GM19240 (cell line): ENCODE data around the gene LYL1.

Source experiments
- DNase-seq: peaks from one replicate; pipeline ENCODE4 v3.0.0; 2011; ENCODE audit warnings: low spot score; ENCODE audit not compliant: insufficient read length

LYL1 gene

DNA sequence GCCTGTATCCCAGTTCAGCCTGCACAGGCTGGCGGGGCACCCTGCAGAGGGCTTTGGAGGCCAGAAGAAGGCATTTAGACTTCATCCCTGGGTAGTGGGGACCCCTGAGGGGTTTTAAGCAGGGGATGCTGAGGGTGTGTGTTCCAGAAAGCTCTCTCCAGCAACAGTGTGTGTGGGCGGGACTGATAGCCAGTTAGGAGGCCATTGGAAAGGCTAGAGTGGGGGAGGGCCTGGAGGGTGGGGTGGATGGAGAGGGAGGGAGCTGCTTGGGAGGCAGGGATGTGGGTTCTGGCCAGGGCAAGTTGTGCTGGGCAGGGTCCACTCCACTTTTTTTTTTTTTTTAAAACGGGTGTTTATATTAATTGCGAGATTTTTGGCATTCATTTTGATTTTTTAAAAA, 28.3 kb downstream of the LYL1 start:
- no peak for DNase-seq

DNA sequence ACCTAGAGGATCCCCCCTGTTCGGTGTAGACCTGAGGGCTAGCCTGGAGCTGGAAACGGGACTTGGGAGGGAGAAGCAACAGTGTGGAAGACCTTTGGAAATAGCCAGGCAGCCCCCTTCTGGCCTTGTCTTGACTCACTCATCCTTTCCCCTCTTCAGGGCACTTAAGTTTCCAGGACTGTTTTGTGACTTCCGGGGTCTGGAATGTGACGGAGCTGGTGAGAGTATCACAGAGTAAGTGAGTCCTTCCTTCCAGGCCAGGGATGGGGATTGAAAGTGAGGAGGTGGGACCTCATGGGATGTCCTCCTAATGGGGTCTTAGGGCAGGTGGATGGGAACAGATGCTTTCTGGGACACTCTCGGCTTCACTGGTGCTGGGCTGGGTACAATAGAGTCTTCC, 29.4 kb downstream of the LYL1 start:
- no peak for DNase-seq

DNA sequence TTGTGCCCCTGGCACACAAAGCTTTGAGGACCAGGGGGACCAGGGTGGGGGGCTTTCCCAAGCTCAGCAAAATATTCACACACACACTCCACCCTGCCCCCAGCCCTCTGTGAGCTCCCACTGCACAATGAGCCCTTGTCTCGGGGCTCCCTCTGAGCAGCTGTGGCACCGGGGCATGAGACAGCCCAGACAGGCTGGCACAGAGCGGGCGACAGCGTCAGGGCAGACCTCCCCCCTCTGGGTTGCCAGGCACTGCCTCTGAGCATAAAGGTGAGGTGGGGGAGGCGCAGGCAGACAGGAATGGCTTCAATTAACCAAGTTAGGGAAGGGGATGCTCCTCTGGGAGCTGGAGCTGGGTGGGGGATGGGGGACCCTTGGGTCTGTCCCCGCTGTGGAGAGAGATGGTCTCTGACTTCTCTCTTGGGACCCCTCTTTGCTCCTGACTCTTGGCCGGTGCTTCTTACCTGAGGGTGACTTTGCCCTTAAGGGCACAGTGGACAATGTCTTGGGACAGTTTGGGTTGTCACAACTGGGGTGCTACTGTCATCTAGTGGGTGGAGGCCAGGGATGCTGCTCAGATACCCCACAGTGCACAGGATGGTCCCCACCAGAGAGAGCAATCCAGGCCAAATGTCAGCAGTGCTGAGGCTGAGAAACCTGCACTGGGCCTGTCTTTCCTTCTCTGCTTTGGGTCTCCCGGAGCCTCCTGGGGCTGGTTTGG, 30.3 kb downstream of the LYL1 start:
- no peak for DNase-seq

DNA sequence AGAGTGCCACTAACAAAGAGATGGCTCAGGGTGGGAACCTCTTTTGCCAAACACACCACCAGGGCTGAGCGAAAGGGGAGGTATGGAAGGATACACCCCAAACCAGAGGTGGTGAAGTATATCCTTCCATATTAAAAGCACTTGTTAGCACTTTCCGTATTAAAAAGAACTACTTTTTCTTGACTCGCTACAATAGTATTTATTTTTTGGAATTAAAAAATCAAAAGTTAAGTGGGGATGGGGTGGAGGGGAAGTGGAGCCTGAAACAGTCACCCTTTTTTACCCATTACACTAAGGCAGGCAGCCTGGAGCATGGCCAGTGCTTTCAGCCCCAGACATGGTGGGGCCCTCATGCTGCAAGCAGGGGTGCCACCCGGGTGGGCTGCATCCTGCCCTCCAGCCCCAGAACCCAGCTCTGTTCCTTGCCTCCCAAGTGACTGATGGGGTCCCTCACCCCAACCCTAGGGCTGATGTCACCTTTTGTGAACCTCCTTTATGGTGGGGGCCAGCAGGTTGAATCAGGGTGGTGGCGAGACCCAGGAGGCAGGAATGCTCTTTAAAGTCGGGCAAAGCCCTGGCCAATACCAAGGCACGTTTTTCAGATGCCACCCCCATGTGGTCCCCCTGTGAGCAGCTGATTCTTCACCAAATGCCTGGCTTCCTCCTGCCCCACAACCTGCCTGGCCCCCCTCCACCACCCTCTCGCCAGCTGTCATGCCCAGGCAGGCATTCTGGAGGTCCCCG, 31.0 kb downstream of the LYL1 start:
- DNase-seq, result no peak

DNA sequence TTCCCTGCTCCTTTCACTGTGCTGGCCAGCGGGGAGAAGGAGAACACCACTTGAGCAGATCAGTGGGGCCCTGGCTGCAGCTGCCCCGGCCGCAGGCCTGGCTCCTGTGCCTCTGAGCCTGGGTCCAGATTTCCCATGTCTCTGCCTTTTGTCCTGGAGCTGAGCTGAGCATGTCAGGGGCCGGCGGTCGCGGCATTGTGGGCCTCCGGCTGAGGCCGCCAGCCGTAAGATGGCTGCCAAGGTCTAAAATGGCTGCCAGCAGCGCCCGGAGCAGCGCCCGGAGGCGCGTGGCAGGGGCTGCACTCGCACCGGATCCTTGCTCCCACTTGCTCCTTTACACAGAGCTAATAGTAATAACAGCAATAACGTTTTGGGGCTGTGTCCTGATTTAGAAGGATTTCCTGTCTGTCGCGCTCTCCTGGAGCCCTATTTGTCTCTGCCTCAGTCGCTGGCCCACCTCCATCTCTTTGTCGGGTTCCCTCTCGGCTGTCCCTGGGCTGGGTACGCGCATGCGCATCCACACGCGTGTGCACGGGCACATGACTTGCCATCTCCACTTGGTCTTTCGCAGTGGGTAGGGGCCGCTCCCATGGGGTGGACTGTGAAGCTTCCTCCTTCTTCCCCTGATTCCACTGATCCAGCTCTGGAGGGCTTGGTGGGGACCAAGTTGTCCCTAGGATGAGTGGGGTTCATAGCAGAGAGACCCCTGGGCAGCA, 32.1 kb downstream of the LYL1 start:
- DNase-seq, result no peak

DNA sequence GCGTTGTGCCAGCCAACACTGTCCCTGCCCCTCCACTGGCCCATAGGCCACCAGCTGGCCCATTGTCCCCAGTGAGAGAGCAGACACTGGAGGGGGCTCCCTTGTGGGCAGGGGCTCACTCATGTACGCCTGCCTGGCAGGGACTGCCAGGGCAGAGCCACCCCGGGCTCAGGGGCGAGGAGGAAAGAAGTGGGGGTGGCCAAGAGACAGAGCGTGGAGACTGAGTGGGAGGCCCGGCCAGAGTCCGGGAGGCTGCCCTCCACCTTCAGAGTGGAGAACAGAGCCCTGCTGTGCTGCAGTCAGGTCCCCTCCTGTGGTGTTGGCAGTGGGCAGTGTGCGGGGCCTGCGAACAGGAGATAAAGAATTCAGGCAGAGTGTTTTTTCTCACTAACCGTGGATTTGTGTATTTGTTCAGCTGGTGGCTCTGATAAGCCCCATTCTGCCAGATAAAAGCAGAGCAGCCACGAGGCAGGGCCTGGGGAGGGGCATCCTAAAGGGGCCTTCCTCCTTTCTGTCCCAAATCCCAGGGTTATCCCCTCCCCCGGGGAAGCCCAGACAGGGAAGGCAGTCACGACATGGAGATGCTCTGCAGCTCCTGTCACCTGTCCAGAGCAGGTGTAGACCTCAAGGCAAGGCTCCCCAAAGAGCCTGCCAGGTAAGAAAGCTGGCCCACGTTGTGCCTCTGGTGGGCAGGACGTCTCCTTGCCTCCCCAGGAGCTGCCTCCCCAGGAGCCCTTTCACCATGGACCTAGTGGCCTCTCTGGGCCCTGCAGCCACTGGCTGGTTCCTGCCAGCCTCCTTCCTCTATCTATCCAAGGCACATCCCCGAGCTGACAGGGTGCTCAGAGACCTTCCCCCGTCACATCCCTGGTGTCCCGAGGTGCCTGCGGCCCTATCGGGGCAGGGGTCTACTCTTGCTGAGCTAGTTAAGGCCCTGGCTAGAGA, 33.0 kb downstream of the LYL1 start:
- no peak for DNase-seq

DNA sequence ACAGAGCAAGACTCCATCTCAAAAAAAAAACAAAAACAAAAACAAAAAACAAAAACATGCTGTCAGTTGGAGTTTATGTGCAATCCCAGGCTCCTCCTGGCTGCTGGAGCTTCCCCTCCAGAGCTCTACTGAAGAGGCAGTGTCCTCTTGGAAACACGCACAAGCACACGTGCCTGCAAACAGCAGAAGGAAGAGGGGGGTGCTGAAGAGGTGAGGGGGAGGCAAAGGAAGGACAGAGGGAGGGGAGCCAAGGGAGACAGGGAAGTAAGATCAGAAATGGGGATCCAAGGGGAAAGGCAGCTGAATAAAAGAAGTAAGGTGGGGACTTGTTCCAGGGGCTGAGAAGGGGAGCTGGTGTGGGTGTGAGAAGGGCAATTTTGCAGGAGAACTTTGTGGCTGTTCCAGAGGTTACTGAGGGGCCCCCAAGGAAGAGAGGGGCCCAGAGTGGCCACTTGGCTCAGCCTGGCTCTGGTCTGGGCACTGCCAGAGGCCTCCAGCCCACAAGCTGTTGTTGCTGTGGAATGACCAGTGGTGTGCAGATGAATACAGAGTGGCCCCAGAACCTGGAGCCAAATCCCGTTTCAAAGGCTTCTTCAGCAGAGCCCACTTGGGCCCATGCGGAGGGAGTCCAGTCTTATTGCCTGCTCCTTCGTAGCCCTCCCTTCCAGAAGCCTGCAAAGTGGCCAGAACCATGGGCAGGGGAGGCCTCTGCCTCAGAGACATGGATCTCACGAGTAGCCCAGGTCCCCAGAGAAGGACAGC, 34.4 kb downstream of the LYL1 start:
- no peak for DNase-seq

DNA sequence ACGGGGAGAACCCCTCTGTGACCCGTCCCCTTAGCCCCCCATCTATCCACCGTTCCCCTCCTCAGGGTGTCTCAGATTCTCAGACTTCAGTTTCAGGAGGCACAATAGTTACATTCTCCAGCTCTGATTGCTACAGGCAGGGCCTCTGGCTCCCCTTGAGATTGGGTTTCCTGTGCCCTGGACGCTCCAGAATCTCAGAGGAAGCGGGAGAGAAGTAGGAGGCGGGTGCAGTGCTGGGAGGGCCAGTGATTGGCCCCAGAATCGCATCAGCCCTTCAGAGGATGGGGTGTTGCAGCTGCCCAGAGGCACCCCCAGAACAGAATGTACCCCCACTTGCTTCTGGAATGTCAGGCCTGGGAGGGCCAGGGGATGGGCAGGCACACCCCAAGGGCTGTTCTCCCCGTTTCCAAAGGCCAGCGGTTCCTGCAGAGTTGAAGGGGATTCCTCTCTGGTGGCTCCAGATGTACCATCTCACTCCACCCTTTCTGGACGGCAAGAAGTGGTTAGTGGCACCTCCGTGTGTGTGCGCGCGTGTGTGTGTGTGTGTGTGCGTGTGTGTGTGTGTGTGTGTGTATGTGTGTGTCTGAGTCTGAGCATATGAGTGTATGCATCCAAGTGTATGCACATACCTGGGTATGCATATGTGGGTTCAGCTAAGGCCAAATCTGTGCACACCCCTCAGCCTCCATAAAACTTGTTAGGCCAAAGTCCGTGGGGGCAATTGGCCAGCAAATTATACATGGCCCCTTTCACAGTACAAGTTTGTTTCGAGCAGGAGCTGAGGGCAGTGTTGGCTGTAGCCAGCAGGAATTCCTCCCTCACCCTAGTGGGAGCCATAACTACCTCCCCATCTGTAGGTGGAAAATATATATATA, 35.5 kb downstream of the LYL1 start:
- DNase-seq, result no peak

DNA sequence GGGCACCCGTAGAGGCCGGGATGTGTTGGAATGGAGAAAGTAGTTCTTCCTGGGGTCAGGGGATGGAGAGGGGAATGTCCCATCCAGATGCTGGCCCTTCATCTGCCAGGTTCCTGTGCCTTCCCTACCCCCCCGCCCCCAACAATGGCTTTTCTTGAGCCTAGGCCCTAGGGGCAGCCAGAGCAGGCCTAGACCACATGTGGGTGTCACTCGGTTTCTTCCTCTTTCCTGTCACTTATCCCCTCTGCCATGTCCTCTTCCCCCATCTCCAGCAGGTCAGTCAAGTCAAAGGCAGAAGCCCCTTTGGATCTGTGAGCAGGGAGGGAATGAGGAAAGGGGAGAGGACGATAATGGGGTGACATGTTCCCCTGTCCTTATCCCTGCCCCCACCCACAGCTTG, 36.4 kb downstream of the LYL1 start:
- no peak for DNase-seq

DNA sequence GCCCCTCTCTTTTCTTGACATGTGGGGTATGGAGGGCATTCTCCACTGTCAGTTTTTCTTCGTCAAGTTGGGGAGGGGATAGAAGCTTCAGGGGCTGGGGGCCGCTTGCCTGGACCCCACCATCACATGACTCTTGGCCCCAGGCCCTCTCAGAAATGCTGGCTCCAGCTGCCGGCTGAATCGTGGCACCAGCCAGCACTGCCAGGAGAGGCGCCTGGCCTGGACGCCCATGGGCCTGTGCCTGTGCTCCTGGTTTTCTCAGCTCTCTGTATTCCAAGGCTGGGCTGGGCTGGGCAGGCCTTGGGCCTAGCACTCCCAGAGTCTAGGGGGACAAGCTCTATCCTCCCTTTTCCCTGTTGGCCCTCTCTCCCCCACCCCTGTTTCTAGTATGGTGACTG, 38.6 kb downstream of the LYL1 start:
- no peak for DNase-seq

DNA sequence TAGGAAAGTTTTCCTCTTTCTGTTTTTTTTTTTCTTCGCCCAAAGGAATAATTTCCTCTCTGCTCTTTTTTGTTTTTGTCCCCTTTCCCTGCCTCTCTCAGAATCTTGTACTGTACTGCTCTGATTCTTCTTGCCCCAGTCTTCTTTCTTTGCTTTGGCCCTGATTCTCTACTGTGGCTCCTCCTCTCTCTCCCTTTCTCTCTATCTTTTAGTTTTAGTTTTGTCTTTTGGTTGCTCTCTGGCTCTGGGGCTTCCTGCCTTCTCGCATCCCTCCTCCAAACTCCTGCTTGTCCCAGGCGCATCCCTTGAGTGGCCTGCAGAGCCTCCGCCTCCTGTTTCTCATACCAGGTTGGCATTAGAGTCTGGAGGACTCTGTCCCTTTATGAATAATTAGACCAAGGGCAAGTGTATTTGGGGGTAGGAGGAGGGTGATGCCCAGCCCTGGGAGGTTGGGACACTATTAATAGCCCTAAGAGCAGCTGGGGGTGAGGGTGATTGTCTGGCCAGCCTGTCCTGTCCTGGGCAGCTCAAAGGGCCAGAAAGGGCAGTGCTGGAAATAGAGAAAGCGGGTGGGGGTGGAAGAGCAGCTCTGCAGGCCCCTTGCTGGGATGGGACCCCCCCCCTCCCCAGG, 39.1 kb downstream of the LYL1 start:
- DNase-seq, result no peak

DNA sequence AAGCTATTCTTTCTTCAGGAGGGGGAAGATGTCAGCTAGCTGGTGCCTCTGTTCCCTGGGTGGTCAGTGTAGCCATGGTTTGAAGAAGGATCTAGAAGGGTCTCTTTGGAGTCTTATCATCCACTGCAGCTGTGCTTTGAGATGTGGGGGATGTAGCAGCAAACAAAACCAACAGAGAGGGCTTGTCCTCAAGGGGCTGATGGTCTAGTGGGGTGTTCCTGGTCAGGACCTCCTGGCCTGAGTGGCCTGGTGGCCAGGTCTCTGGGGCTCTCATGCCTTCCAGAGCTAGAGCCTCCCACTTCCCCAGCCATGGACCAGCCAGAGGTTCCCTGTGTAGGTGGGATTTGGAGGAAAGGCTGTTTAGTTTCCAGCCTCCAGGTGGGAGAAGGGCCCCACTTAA, 40.3 kb downstream of the LYL1 start:
- DNase-seq, result no peak

DNA sequence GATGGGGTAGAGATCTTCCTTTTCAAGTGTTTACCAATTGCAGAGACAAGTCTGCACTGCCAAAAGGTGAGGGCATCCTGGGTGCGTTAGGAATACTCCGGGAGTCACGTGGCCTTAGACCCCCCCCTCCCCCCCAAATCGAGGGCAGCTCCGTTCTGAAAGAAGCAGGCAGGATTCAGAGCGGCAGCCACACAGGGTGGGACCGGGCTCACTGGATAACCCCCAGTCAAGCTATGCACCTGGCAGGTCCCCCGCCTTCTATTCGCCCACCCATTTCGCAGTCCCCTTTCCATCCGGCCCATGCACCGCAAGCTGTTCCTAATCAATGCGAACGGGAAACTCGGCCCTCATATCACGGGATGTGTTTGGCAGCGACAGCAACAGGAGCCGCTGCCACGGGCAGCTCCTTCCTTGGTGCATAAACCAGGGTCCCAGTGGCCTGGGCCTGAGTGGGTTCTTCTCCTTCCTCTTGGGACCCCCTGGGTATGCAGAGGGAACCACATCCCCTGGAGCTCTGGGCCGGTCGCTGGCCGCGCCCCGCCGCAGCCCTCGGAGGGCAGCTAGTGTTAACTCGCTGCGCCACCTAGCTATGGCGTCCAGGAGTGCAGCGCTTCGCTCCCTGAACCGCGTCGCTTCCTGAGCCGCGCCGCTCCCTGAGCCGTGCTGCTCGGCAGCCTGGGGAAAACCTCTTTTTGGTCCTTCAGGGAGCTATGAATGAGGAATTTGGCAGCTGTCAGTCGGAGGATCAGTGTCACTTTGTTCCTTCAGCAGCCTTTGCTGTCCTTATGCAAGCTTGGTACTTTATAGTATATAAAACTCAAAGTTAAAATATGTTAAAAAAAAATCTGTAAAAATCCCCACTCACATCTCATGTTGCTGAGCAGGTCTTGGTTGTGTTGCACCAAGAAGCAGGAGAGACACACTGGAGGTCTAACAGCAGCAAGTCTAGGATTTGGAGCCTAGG, 41.4 kb downstream of the LYL1 start:
- DNase-seq, result peak; percentile 88

DNA sequence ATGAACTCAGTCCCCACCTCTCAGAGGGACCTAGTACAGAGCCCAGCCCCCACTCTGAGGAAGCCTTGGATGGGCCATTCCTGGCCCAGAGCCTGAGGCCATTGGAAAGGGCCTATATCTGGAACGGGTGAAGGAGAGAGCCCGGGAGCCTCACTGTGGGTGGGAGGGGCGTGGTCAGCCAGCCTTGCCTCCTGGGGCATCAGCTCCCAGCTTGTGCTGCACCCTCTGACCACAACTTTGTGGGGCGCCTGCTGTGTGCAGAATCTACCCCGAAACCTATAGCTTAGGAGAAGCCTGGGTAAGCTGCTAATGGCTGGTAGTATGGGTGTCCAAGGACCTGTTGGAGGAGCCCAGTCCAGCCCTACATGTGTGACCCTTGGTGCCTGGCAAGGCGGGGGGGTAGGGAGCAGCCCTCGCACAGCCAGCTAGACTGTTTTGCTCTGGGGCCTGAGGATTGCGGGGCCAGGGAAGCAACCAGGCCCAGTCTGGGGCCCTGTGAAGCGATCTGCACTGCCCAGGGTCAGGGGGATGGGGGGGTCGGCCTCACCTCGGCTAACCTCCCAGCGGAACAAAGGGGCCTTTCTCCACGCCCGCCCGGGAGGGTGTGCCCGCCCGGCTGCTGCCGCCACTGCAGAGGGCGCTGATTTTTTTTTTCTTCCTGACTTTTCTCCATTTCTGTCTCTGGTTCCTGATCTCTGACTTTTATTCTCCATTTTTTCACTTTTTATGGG, 42.3 kb downstream of the LYL1 start:
- no peak for DNase-seq

DNA sequence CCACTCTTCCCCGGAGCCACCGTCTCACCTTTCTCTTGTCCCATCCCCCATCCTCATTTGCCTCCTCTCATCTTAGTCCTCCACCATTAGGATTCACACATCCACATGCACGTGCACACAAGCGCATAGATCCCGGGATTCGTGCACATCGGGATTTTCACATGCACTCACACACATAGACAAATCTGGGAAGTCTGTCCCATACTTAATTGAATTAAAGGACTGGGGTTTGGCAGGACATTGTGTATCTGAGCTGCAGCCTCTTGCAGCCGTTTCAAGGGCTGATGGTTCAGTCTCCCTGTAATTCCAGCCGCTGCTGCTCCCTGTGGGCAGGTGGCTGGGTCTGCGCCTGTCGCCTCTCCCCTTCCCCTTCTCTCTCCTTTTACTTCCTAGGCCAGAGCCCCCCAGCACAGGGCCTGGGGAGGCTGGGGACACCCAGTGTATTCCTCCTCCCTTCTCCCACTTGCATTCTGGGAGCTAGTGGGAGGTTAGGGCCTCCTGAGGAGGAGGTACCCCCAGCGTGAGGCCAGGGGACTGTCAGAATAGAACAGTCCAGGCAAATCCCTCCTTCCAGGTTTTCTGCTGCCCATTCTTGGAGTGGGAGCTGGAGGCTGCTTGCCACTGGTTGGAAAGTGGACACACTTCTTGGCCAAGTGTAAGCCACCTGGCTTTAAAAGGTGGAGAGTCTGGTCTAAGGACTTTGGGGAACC, 43.6 kb downstream of the LYL1 start:
- no peak for DNase-seq

DNA sequence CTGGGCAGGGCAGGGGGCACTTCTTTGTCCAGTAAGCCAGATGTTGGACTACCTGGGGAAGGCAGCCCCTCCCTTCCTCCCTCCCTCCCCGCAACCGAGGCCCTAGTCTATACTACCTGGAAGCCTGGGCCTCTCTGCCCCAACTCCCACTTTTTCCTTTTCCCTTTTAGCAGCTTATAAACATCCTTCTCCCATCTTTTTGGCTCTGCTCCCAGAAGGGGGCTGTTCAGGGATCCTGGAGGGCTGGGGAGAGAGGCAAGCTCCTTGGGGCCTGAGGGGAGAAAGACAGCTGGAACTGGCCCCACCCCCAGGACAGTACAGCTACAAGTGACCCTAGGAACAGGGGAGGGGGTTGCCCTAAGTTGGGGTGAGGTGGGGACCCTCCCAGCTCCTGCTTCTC, 44.9 kb downstream of the LYL1 start:
- no peak for DNase-seq

DNA sequence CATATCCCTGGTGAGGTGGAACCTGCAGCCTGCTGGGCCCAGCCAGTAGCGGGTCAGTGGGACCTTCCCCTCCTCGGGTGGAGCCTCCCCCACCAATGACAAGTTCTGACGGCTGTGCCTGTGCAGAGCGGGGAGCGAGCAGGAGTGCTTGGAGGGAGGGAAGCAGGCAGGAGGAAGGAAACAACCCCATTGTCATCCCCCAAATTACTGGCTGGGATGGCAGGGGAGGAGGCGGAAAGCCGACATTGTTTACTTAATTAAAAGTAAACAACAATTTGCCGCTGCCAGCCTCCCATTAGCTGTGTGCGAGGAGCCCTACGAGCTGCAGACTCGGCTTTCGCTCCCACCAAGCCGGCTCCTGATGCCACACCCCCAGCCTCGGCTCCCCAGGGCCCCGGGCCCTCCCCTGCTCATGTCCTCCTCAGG, 45.5 kb downstream of the LYL1 start:
- DNase-seq, result no peak
